ENCODE data around the gene SIGLEC1. TPM values are rescaled to one million over a fixed set of nuclear protein-coding genes. Genes with fewer than 3 reads are reported as not detected.

SIGLEC1 gene
- total and polyA plus RNA-seq, 2 of the 4 experiments (the other 2 are of a cell fraction): not detected

GRCh38 chr20:3681931-3682781, 30.2 kb downstream of the SIGLEC1 start, which contains the start of gene ADAM33:
ADAM33 (minus strand) TSS chr20:3682010; CDS start chr20:3682004, 6 bp downstream.
- H3K4me3 ChIP-seq (ENCODE audit: insufficient read depth, low read depth, low read length): no peak within 1 kb of the TSS; the same call in 1 of the 2 replicates
- peaks cover 32% of the 10 kb centered on the region for H3K4me1 ChIP-seq (ENCODE audit: control insufficient read depth, insufficient read depth, low read length)
- no peak within 1 kb of the TSS for H3K56ac ChIP-seq (ENCODE audit: extremely low read depth, insufficient read depth, low read length)
- H2AFZ ChIP-seq (replicated peaks; ENCODE audit: low read length, poor library complexity): peak within 1 kb of the TSS; percentile 82
- no peaks in the 10 kb centered on the region for H3K9me3 ChIP-seq (ENCODE audit: control insufficient read depth, insufficient read depth, low read length)
- H3K9me1 ChIP-seq (ENCODE audit: insufficient read depth, low read length): peaks cover 16% of the 10 kb centered on the region
- H3K18ac ChIP-seq (ENCODE audit: low read depth, low read length): no peak within 1 kb of the TSS; the same call in 1 of the 2 replicates
- peak within 1 kb of the TSS; percentile 57 for H2AK9ac ChIP-seq (replicated peaks; ENCODE audit: low read depth, low read length, poor library complexity)
- intact Hi-C loops (cut with micrococcal nuclease) (no loop called here), in situ Hi-C loops (cut with MboI; ENCODE audit: low sequenced_read_pairs) (no loop called here), dilution Hi-C loops (cut with HindIII; ENCODE audit: low sequenced_read_pairs, unreplicated experiment) (no loop called here)
- ChIA-PET CTCF (interaction anchor here (0.7 kb wide), 2 partner anchors 19 to 125 kb away, joined by 3 to 10 read pairs; no protein-coding TSS in a partner anchor), POLR2A (ENCODE audit: unreplicated experiment) (interaction anchor here (0.7 kb wide), 1 partner anchor 28 kb away, joined by 9 read pairs; no protein-coding TSS in a partner anchor)
- H4K91ac ChIP-seq (ENCODE audit: insufficient read depth, low read depth, low read length): no peak within 1 kb of the TSS; the same call in 1 of the 2 replicates
- H2BK120ac ChIP-seq (ENCODE audit: low read depth, low read length): no peak within 1 kb of the TSS
- DNase-seq (no peak), ATAC-seq (ENCODE audit: low read depth) (peak; percentile 34)
- H2BK5ac ChIP-seq (ENCODE audit: low read depth, low read length, poor library complexity, severe bottlenecking): no peak within 1 kb of the TSS
- peaks cover 2% of the 10 kb centered on the region; the same call in 1 of the 2 replicates for H3K27me3 ChIP-seq (ENCODE audit: control insufficient read depth, insufficient read depth, low read length)
- no peak within 1 kb of the TSS for H4K5ac ChIP-seq (ENCODE audit: low read depth, low read length)
- peak within 1 kb of the TSS; percentile 31; the same call in 1 of the 2 replicates for H3K4me2 ChIP-seq (ENCODE audit: low read depth, low read length)
- BruUV-seq (replicated peaks): no TSS peak
- H3K23ac ChIP-seq (ENCODE audit: low read depth, low read length): peak within 1 kb of the TSS; percentile 4; the same call in 1 of the 2 replicates
- H2BK20ac ChIP-seq (ENCODE audit: low read depth, low read length): no peak within 1 kb of the TSS
- no peaks in the 10 kb centered on the region for H3K36me3 ChIP-seq (ENCODE audit: control insufficient read depth, insufficient read depth, low read length)
- H3K14ac ChIP-seq (replicated peaks; ENCODE audit: low read depth, low read length): no peak within 1 kb of the TSS
- H4K8ac ChIP-seq (ENCODE audit: low read depth in 2 of 2, low read length in 2 of 2): no peak within 1 kb of the TSS
- peak within 1 kb of the TSS; percentile 12; the same call in 1 of the 2 replicates for H3K4ac ChIP-seq (ENCODE audit: low read depth, low read length)
- no peak within 1 kb of the TSS for H3K27ac ChIP-seq (ENCODE audit: insufficient read depth, low read length)
- H3K9ac ChIP-seq (ENCODE audit: low read depth, low read length): no peak within 1 kb of the TSS; the same call in 1 of the 2 replicates
- H2BK15ac ChIP-seq (ENCODE audit: low read depth, low read length): no peak within 1 kb of the TSS; the same call in 2 of the 3 replicates
- H2AK5ac ChIP-seq (ENCODE audit: low read depth, low read length): no peak within 1 kb of the TSS
- H3K79me1 ChIP-seq (ENCODE audit: low read depth in 1 of 2, low read length in 2 of 2): no peaks in the 10 kb centered on the region
- 44% methylated on average over 19 of the region's 65 CpGs; no CpG with 5 or more reads in 1 of the 2 experiments for WGBS, 2 experiments (ENCODE audit: extremely low coverage in 2 of 2, insufficient read length in 1 of 2)
- H4K20me1 ChIP-seq (ENCODE audit: insufficient read depth, low read length): no peaks in the 10 kb centered on the region
- TF ChIP-seq RAD21 (IDR thresholded peaks at IDR 0.05; ENCODE audit: low read length) (no peak), CHD1 (IDR thresholded peaks at IDR 0.05; ENCODE audit: low read depth, low read length) (no peak), MAZ (IDR thresholded peaks at IDR 0.05; ENCODE audit: borderline replicate concordance, low read depth, low read length) (no peak), NFE2L2 (IDR thresholded peaks at IDR 0.05; ENCODE audit: low read depth, low read length) (no peak), POLR2A (IDR thresholded peaks at IDR 0.05; ENCODE audit: low read depth, low read length) (no peak), SMC3 (IDR thresholded peaks at IDR 0.05; ENCODE audit: low read depth, low read length) (no peak), RFX5 (IDR thresholded peaks at IDR 0.05; ENCODE audit: low read depth, low read length) (no peak), RCOR1 (IDR thresholded peaks at IDR 0.05; ENCODE audit: insufficient replicate concordance, low read length) (no peak), ELK1 (IDR thresholded peaks at IDR 0.05; ENCODE audit: borderline replicate concordance, low read depth, low read length) (no peak), MXI1 (IDR thresholded peaks at IDR 0.05; ENCODE audit: borderline replicate concordance, low read depth, low read length) (no peak), CEBPB (IDR thresholded peaks at IDR 0.05; ENCODE audit: low read depth, low read length) (no peak), MAFK (IDR thresholded peaks at IDR 0.05; ENCODE audit: low read depth, low read length) (no peak)
- TF ChIP-seq, protein P1, sequence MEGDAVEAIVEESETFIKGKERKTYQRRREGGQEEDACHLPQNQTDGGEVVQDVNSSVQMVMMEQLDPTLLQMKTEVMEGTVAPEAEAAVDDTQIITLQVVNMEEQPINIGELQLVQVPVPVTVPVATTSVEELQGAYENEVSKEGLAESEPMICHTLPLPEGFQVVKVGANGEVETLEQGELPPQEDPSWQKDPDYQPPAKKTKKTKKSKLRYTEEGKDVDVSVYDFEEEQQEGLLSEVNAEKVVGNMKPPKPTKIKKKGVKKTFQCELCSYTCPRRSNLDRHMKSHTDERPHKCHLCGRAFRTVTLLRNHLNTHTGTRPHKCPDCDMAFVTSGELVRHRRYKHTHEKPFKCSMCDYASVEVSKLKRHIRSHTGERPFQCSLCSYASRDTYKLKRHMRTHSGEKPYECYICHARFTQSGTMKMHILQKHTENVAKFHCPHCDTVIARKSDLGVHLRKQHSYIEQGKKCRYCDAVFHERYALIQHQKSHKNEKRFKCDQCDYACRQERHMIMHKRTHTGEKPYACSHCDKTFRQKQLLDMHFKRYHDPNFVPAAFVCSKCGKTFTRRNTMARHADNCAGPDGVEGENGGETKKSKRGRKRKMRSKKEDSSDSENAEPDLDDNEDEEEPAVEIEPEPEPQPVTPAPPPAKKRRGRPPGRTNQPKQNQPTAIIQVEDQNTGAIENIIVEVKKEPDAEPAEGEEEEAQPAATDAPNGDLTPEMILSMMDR (conservative IDR thresholded peaks at IDR 0.05; ENCODE audit: low read depth, low read length): no peak

Data from IMR-90 (cell line).